Activated T-helper 2 cell treated with anti-CD3 and anti-CD28 coated beads, Interferon-gamma antibody, Interleukin-2, Interleukin-4, amounts not matched to agents 10 μg/mL and 5 μg/mL and 100 μg/mL, durations not matched to agents 14 hours and 24 hours and 36 hours (primary cell): ENCODE data around the gene PRELP. TPM values are rescaled to one million over a fixed set of nuclear protein-coding genes. Genes with fewer than 3 reads are reported as not detected.
"Not testable (repeated sequence)": the region's sequence is repeated elsewhere in the genome, so short reads cannot be mapped to it uniquely, and the experiment has no call there.

ENCODE experiments used
- DNase-seq: peaks from one replicate; pipeline ENCODE4 v3.0.0; 2021; ENCODE audit warnings: low spot score
- H3K27ac Mint-ChIP-seq: one replicate; pipeline ENCODE4 v1.8.0; 2021; ENCODE audit warnings: mixed read lengths
- H3K27me3 Mint-ChIP-seq: one replicate; pipeline ENCODE4 v1.8.0; 2021; ENCODE audit warnings: low read depth, mixed read lengths
- H3K36me3 Mint-ChIP-seq: one replicate; pipeline ENCODE4 v1.8.0; 2021; ENCODE audit warnings: low read depth, mixed read lengths
- H3K4me1 Mint-ChIP-seq: one replicate; pipeline ENCODE4 v1.8.0; 2021; ENCODE audit warnings: low read depth, mixed read lengths
- H3K4me3 Mint-ChIP-seq: one replicate; pipeline ENCODE4 v1.8.0; 2021; ENCODE audit warnings: low read depth, mild to moderate bottlenecking, moderate library complexity, mixed read lengths
- H3K9me3 Mint-ChIP-seq: one replicate; pipeline ENCODE4 v1.8.0; 2021; ENCODE audit warnings: mixed read lengths
- intact Hi-C: fragments of 100-400 bp; cut with micrococcal nuclease; formaldehyde crosslinking; loops from one replicate; pipeline ENCODE4 v1.15.1; 2023
- total RNA-seq: library from RNA; stranded (reverse); gene quantifications from 2 replicates; pipeline ENCODE4 v1.2.3, GENCODE V29; 2022

PRELP gene
- total RNA-seq, 1 donor from 2014 or later = not detected

GRCh38 chr1:203459671-203460201 is 15.9 kb upstream of the PRELP start:
- peaks cover 28% of the 10 kb centered on the region for H3K27me3 Mint-ChIP-seq
- intact Hi-C loops = no loop called here
- H3K4me3 Mint-ChIP-seq = no peak overlapping the region

GRCh38 chr1:203461717-203462116 is 13.9 kb upstream of the PRELP start:
- no peak for DNase-seq
- intact Hi-C loops = no loop called here
- H3K27me3 Mint-ChIP-seq = peaks cover 23% of the 10 kb centered on the region
- no peaks in the 10 kb centered on the region for H3K4me1 Mint-ChIP-seq
- no peak overlapping the region for H3K27ac Mint-ChIP-seq
- no peak overlapping the region for H3K4me3 Mint-ChIP-seq
- no peaks in the 10 kb centered on the region for H3K9me3 Mint-ChIP-seq
- no peaks in the 10 kb centered on the region for H3K36me3 Mint-ChIP-seq

More at GRCh38 chr1:203459671-203460201, 15.9 kb upstream of the PRELP start:
- Mint-ChIP-seq H3K4me1 (no peaks in the 10 kb centered on the region), H3K36me3 (no peaks in the 10 kb centered on the region), H3K27ac (no peak overlapping the region), H3K9me3 (no peaks in the 10 kb centered on the region)
- DNase-seq = no peak

- Mint-ChIP-seq H3K36me3 (no peaks in the 10 kb centered on the region), H3K4me3 (no peak overlapping the region), H3K4me1 (no peaks in the 10 kb centered on the region), H3K27me3 (peaks cover 21% of the 10 kb centered on the region), H3K9me3 (no peaks in the 10 kb centered on the region), H3K27ac (no peak overlapping the region)
- DNase-seq = no peak
- intact Hi-C loops = no loop called here
These were observed 13.5 kb upstream of the PRELP start for GRCh38 chr1:203462143-203462542.

DNA sequence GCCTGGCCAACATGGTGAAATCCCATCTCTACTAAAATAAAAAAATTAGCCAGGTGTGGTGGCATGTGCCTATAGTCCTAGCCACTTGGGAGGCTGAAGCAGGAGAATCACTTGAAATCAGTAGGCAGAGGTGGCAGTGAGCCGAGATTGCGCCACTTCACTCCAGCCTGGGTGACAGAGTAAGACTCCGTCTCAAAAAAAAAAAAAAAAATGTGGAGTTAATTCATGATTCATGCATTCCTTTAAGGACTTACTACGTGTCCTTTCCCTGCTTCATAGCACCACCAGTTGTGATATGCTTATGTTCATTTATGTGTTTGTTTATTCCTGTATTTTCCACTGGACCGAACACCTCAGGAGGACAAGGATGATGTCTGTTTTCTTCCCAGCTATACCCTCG is 12.7 kb upstream of the PRELP start:
- H3K4me3 Mint-ChIP-seq = no peak overlapping the region
- no peak for DNase-seq
- H3K27ac Mint-ChIP-seq = no peak overlapping the region
- intact Hi-C loops = no loop called here
- no peaks in the 10 kb centered on the region for H3K4me1 Mint-ChIP-seq
- H3K9me3 Mint-ChIP-seq = no peaks in the 10 kb centered on the region
- H3K36me3 Mint-ChIP-seq = no peaks in the 10 kb centered on the region
- peaks cover 26% of the 10 kb centered on the region for H3K27me3 Mint-ChIP-seq

DNA sequence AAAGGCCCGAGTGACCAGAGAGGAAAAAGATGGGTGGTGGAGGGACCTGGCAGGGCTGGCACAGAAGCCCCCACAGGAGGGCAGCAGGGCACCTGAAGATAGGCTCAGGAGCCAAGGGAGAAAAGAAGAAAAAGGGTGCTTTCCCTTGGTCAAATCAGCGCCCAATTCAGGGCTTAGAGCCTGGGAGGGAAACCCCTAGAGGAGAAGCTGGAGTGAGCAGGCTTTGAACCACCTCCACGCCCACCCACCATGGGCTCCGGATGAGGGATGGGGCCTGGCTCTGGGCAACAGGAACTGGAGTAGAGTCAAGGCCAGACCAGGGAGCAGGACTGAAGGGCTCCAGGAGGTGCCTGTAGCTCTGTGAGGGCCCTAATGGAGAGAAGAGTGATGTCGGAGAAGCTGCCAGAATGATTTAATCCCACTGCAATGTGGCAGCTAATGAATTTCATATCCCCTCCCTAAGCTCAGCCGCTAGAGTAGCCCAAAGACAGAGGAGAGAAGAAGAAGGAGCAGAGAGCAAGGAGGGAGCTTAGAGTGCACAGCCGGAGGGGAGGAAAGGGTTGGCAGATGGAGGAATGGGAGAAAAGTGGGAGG is 12.0 kb upstream of the PRELP start:
- Mint-ChIP-seq H3K36me3 (no peaks in the 10 kb centered on the region), H3K9me3 (no peaks in the 10 kb centered on the region), H3K27me3 (peaks cover 24% of the 10 kb centered on the region), H3K4me3 (no peak overlapping the region), H3K27ac (no peak overlapping the region), H3K4me1 (no peaks in the 10 kb centered on the region)
- intact Hi-C loops = no loop called here
- no peak for DNase-seq

DNA sequence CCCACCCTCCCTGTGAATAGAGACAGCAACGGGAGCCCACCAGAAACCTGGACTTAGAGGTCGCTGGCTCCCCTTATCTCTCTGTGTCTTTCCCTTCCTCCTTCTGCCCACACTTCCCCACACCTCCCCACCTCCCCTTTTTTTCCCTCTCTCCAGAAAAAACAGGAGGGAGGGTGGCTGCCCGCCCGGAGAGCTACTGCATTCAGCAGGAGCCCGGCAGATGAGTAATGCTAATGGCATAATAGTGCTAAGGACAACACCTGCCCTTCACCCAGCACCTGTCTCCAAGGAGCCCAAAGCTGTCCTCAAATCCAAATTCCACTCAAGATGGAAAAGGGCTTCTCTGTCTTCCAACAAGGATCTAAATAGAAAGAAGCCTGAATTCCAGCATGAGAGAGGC is 11.4 kb upstream of the PRELP start:
- no peak for DNase-seq
- no peaks in the 10 kb centered on the region for H3K4me1 Mint-ChIP-seq
- intact Hi-C loops = no loop called here
- no peaks in the 10 kb centered on the region for H3K9me3 Mint-ChIP-seq
- no peak overlapping the region for H3K27ac Mint-ChIP-seq
- H3K4me3 Mint-ChIP-seq = no peak overlapping the region
- H3K36me3 Mint-ChIP-seq = no peaks in the 10 kb centered on the region
- peaks cover 24% of the 10 kb centered on the region for H3K27me3 Mint-ChIP-seq

GRCh38 chr1:203464743-203465142 is 10.9 kb upstream of the PRELP start:
- DNase-seq = no peak
- H3K4me1 Mint-ChIP-seq = no peaks in the 10 kb centered on the region
- peaks cover 22% of the 10 kb centered on the region for H3K27me3 Mint-ChIP-seq
- H3K9me3 Mint-ChIP-seq = no peaks in the 10 kb centered on the region
- no peaks in the 10 kb centered on the region for H3K36me3 Mint-ChIP-seq
- H3K27ac Mint-ChIP-seq = no peak overlapping the region
- H3K4me3 Mint-ChIP-seq = no peak overlapping the region
- intact Hi-C loops = no loop called here

GRCh38 chr1:203465146-203465798 is 10.3 kb upstream of the PRELP start:
- peaks cover 19% of the 10 kb centered on the region for H3K27me3 Mint-ChIP-seq

DNA sequence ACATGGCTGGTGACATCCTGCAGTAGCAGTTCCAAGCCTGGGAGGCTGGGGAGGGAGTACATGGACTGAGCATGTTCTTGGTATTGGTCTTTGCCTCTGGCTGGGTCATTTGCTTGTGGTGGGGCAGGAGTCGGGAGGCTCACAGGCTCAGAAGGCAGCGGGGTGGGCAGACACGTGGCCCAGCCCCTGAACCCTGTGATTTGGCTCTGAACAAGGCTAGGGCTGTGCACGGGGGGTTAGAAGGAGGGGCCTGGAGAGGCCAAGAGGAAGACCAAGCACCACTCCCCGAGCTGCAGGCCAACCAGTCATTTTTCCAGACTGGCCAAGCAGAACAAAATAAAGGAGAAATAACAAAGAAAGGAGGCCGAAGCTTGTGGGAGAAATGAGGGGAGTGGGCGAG is 9.7 kb upstream of the PRELP start:
- Mint-ChIP-seq H3K4me1 (no peaks in the 10 kb centered on the region), H3K27ac (no peak overlapping the region), H3K36me3 (no peaks in the 10 kb centered on the region), H3K9me3 (no peaks in the 10 kb centered on the region), H3K27me3 (peaks cover 18% of the 10 kb centered on the region), H3K4me3 (no peak overlapping the region)
- DNase-seq = no peak
- intact Hi-C loops = no loop called here

More at GRCh38 chr1:203465146-203465798, 10.3 kb upstream of the PRELP start:
- no peaks in the 10 kb centered on the region for H3K36me3 Mint-ChIP-seq
- intact Hi-C loops = no loop called here
- no peak for DNase-seq
- H3K4me1 Mint-ChIP-seq = no peaks in the 10 kb centered on the region
- no peak overlapping the region for H3K4me3 Mint-ChIP-seq
- H3K9me3 Mint-ChIP-seq = no peaks in the 10 kb centered on the region
- no peak overlapping the region for H3K27ac Mint-ChIP-seq

GRCh38 chr1:203466906-203467549 is 8.6 kb upstream of the PRELP start:
- H3K4me3 Mint-ChIP-seq, H3K27ac Mint-ChIP-seq, intact Hi-C loops, H3K36me3 Mint-ChIP-seq, DNase-seq, H3K9me3 Mint-ChIP-seq, H3K4me1 Mint-ChIP-seq: not testable (repeated sequence)
- peaks cover 13% of the 10 kb centered on the region for H3K27me3 Mint-ChIP-seq

DNA sequence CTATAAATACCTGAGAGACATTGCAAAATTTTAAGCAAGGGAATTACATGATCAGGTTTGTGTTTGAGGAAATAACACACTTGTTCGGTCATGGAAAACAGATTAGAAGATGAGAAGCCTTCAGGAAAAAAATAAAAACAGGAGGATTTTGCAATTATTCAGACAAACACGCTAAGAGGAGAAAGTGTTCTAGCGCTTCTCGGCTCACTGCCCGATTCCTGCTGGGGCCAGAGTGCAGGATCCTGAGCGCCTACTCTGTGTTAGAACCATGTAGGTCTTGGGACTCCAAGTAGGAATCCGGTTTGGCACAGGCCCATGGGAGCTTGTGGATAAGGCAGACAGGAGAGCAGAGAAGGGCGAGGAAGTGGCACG is 8.1 kb upstream of the PRELP start:
- intact Hi-C loops = no loop called here
- Mint-ChIP-seq H3K27ac (no peak overlapping the region), H3K4me1 (no peaks in the 10 kb centered on the region), H3K9me3 (no peaks in the 10 kb centered on the region), H3K27me3 (peaks cover 13% of the 10 kb centered on the region), H3K36me3 (no peaks in the 10 kb centered on the region), H3K4me3 (no peak overlapping the region)
- DNase-seq = no peak

DNA sequence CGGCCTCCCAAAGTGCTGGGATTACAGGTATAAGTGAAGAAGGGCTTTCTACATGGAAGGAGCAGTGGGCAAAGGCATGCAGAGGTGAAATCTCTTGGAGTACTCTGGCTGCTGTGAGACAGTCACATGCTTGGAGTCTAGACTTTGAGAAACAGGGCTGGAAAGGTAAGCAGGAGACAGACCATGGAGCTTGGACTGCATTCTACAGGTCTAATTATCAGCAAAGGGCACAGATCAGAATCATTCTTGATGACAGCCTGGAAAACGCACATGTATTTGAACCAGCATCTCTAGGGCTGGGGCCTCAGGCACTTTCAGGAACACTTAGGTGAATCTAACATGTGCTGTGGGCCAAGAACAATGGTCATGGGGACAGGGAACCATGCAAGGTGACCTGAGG is 7.3 kb upstream of the PRELP start:
- no peak for DNase-seq
- intact Hi-C loops = no loop called here
- H3K9me3 Mint-ChIP-seq = no peaks in the 10 kb centered on the region
- no peaks in the 10 kb centered on the region for H3K36me3 Mint-ChIP-seq
- no peaks in the 10 kb centered on the region for H3K4me1 Mint-ChIP-seq
- H3K27me3 Mint-ChIP-seq = peaks cover 12% of the 10 kb centered on the region
- H3K27ac Mint-ChIP-seq = no peak overlapping the region
- no peak overlapping the region for H3K4me3 Mint-ChIP-seq

DNA sequence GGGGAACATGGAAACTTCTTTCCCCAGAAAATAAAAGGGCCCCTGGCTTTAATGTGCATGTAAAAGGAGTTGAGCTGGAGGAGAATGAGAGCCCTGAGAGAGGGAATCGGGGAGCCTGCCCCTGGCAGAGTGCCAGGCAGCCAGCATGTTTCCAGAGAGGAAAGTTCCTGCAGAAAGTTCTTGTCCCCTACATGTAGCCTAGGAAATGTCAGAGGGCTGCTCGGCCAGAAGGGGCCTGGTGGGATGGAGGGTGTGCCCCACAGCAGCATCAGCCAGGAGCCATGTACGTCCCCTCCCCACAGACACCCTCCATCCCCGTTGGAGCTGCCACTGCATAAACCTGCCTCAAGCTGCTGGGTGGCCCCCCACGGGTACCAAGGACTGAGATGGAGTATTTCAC is 5.4 kb upstream of the PRELP start:
- Mint-ChIP-seq H3K27me3 (peaks cover 15% of the 10 kb centered on the region), H3K36me3 (no peaks in the 10 kb centered on the region), H3K9me3 (no peaks in the 10 kb centered on the region), H3K27ac (no peak overlapping the region), H3K4me3 (no peak overlapping the region), H3K4me1 (no peaks in the 10 kb centered on the region)
- DNase-seq = no peak
- intact Hi-C loops = no loop called here
